Left renal pelvis (tissue), 4 donors: ENCODE measurements around the gene ALDOC. TPM values are rescaled to one million over a fixed set of nuclear protein-coding genes. Genes with fewer than 3 reads are reported as not detected.
"Not testable (repeated sequence)": the region's sequence is repeated elsewhere in the genome, so short reads cannot be mapped to it uniquely, and the experiment has no call there.

Experiments
- DNase-seq, 4 donors: peaks; one replicate each; pipeline ENCODE4 v3.0.0-alpha.2; 2013; ENCODE audit warnings: low read depth in 4 of 4, low spot score in 3 of 4
- polyA plus RNA-seq, 4 donors: library from polyadenylated mRNA; unstranded; fragments of 120-200 nt; gene quantifications; one replicate each; pipeline ENCODE4 v1.2.1, GENCODE V29; 2013; ENCODE audit not compliant: insufficient read length in 4 of 4

The ALDOC gene
- polyA plus RNA-seq = 10 to 100 TPM in 3 of 4 donors, 1 to 10 TPM in 1; 6.1 to 30.3 (median 18.6) TPM

GRCh38 chr17:28576758-28577465 is at the start of gene ALDOC:
Gene ALDOC, minus strand, starts transcription at chr17:28576895. Its CDS starts 1,363 bp downstream, at chr17:28575532.
- DNase-seq = peak in 2 of 4 donors; percentile 75 to 84

GRCh38 chr17:28624148-28624547 is 47.5 kb upstream of the ALDOC start:
- no peak for DNase-seq

GRCh38 chr17:28623696-28624095 is 47.0 kb upstream of the ALDOC start:
- DNase-seq = no peak

GRCh38 chr17:28622186-28622585 is 45.5 kb upstream of the ALDOC start:
- DNase-seq = no peak

GRCh38 chr17:28620010-28620409 is 43.3 kb upstream of the ALDOC start:
- no peak for DNase-seq

GRCh38 chr17:28618464-28618863 is 41.8 kb upstream of the ALDOC start:
- no peak for DNase-seq

- DNase-seq = no peak
These were observed 39.6 kb upstream of the ALDOC start for GRCh38 chr17:28616281-28616680.

GRCh38 chr17:28615260-28615940 is 38.7 kb upstream of the ALDOC start:
- DNase-seq = no peak

GRCh38 chr17:28613931-28614381 is 37.3 kb upstream of the ALDOC start, which contains the start of gene RSKR:
Gene RSKR, minus strand, starts transcription at chr17:28614185. Its CDS starts 24 bp downstream, at chr17:28614161.
- DNase-seq = no peak

GRCh38 chr17:28612936-28613872 is 36.5 kb upstream of the ALDOC start:
- peak in 1 of 4 donors; percentile 27 for DNase-seq

GRCh38 chr17:28612531-28612930 is 35.8 kb upstream of the ALDOC start:
- DNase-seq = no peak

GRCh38 chr17:28610376-28610775 is 33.7 kb upstream of the ALDOC start:
- no peak for DNase-seq

- DNase-seq = not testable (repeated sequence)
These were observed 27.3 kb upstream of the ALDOC start for GRCh38 chr17:28604031-28604430.

- DNase-seq = peak in 1 of 4 donors; percentile 32
These were observed 22.9 kb upstream of the ALDOC start for GRCh38 chr17:28599311-28600184.

GRCh38 chr17:28598799-28599310 is 22.2 kb upstream of the ALDOC start, which contains the start of gene SPAG5:
Gene SPAG5, minus strand, starts transcription at chr17:28599025. Its CDS starts 79 bp downstream, at chr17:28598946.
- peak; percentile 81 to 85 (median 82) for DNase-seq

GRCh38 chr17:28598389-28598788 is 21.7 kb upstream of the ALDOC start:
- DNase-seq = no peak

- no peak for DNase-seq
These were observed 21.1 kb upstream of the ALDOC start for GRCh38 chr17:28597606-28598383.

GRCh38 chr17:28592260-28592659 is 15.6 kb upstream of the ALDOC start:
- no peak for DNase-seq

- no peak for DNase-seq
These were observed 9.2 kb upstream of the ALDOC start for GRCh38 chr17:28585851-28586250.
